GM12874 (cell line): ENCODE results near the gene CETN2.

ENCODE experiments used
- TF ChIP-seq, protein P1 (sequence below): IDR thresholded peaks from 2 replicates; pipeline ENCODE4 v1.5.1; 2011; ENCODE audit warnings: low read depth, mild to moderate bottlenecking, control low read depth, low read length, moderate library complexity; ENCODE audit not compliant: insufficient read depth

Gene CETN2

DNA sequence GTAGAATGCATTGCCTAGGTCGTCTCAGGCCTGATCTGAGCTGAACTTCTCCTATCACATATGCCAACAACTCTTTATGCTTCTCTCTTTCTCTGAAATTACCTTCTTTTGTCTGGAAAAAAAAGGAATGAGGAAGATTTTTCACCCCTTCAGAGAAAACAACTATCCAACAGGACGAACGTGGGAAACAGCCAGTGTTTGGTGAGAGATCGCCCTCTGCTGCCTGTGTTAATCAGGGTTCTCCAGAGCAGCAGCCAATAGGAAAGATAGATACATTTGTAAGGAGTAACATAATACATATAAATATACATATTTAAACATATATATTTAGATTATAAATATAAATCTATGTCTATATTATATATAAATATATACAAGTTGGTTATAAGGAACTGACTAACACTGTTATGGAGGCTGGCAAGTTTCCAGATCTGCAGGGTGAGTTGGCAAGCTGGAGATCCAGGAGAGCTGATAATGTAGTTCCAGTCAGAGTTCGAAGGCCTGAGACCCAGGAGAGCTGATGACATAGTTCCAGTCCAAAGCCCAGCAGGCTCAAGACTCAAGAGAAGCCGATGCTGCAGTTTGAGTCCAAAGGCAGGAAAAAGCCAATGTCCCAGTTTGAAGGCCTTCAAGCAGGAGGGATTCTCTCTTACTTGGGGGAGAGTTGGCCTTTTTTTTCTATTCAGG is 13.3 kb downstream of the CETN2 start:
- TF ChIP-seq, protein P1, sequence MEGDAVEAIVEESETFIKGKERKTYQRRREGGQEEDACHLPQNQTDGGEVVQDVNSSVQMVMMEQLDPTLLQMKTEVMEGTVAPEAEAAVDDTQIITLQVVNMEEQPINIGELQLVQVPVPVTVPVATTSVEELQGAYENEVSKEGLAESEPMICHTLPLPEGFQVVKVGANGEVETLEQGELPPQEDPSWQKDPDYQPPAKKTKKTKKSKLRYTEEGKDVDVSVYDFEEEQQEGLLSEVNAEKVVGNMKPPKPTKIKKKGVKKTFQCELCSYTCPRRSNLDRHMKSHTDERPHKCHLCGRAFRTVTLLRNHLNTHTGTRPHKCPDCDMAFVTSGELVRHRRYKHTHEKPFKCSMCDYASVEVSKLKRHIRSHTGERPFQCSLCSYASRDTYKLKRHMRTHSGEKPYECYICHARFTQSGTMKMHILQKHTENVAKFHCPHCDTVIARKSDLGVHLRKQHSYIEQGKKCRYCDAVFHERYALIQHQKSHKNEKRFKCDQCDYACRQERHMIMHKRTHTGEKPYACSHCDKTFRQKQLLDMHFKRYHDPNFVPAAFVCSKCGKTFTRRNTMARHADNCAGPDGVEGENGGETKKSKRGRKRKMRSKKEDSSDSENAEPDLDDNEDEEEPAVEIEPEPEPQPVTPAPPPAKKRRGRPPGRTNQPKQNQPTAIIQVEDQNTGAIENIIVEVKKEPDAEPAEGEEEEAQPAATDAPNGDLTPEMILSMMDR, result no peak

DNA sequence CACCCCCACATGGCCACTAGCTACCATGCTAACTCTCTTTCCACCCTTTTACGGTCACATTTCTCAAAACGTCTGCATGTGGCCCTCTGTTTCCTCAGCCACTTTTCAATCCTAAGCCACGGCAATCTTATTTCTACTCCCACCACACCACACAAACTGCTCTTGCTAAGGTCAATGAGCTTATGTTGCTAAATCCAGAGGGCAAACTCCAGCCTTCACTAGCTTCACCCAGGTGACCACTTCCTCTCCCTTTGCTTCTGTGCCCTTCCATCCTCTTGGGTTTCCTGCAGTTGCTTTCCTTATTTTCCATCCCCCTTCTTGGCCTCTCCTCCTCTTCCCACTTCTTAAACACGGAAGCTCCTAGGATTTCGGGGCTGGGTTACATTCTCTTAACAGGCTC is 16.5 kb downstream of the CETN2 start:
- TF ChIP-seq, protein P1, result no peak

DNA sequence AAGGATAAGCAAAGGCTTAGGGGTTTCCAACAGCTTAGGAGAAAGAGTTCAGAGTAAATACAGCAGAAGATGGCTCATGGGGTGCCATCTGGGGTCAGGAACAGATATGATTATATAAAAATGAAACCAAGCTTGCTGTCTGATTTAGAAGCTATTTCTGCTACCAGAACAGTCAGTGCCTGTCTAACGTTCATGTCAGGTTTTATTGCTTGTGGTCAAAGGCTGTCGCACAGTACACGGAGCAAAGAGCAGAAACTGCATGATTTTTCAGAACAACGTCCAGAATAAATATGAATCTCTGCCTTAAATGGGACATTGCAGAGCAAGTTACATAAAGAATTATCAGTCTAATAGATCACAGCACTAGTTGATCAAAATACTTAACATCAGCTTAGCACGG is 17.4 kb downstream of the CETN2 start:
- TF ChIP-seq, protein P1, result no peak

DNA sequence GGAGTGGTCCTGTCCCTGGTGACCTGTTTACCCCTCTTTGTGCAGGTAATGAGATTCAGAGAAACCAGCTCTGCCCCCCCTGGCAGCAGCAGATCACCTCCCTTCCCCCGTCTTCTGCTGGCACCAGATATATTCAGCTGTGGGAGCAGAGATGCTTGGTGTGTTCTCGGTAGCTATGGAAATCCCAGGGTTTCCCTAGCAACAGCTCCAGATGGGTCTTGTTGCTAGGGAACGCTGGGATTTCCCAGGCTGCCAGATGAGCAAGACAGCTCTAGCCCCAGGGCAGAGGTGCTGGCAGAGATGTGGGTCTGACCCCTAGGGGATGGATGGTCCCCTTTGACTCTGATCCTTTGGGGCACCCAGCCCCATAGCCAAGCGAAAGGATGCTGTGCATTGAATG is 20.2 kb downstream of the CETN2 start:
- TF ChIP-seq, protein P1, result no peak

DNA sequence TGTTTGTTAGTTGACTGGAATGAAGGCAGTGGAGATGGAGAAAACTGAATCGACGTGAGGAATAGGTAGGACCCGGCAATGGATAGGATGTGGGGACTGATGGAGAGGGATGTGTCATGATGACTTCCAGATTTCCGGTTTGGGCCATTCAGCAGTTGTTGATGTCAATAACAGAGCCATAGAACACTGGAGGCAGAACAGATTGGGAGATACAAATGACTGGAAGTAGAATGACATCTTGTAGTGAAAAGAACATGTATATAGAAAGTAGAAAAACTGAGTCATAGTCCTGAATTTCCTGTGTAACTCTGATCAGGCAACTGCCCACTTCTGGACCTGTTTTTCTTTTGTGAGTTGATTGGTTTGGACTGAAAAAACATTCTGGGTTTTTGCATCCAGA is 24.5 kb downstream of the CETN2 start:
- TF ChIP-seq, protein P1, result no peak

DNA sequence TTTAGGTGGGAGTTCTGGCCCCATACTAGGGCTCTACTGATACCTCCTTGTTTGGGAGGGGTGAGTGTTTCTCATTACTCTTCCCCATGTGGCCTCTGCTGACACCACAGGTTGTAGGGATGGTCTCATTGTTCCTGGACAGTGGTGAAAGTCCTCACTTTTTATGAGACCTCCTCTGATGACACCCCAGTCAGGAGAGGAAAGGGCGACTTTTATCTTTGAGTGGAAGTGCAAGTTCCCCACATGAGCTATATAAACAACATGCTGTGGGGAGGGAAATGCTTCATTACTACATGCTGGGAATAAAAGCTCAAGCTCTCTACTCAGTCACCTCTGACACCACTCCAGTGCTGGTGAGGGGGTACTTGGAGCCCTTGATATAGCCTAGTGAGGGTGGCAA is 31.6 kb downstream of the CETN2 start:
- TF ChIP-seq, protein P1, result no peak
